Measurements from ENCODE around the gene USP10.

The USP10 gene

GRCh38 chr16:84816485-84816884 lies 116.7 kb downstream of the USP10 start:
- Histone ChIP-seq H3K4me2 (ENCODE audit: low read length) (no peak overlapping the region), H4K12ac (ENCODE audit: low read depth, low read length) (no peak overlapping the region), H3K36me3 (ENCODE audit: control insufficient read depth in 1 of 2, insufficient read depth in 2 of 2, low read length in 2 of 2) (no peaks in the 10 kb centered on the region), H3K23ac (ENCODE audit: low read length) (no peak overlapping the region), H3K27ac (ENCODE audit: low read depth, low read length) (no peak overlapping the region), H3K27me3 (ENCODE audit: insufficient read depth, low read length) (no peaks in the 10 kb centered on the region), H2BK120ac (ENCODE audit: insufficient read depth, low read length, poor library complexity) (no peak overlapping the region), H3K9ac (ENCODE audit: low read length) (no peak overlapping the region), H3K79me2 (ENCODE audit: control insufficient read depth, insufficient read depth, low read length, poor library complexity) (peaks cover 6% of the 10 kb centered on the region), H2BK12ac (ENCODE audit: low read length) (no peak overlapping the region), H3K14ac (ENCODE audit: low read length) (no peak overlapping the region), H3K4me1 (ENCODE audit: control insufficient read depth in 1 of 2, insufficient read depth in 2 of 2, low read length in 2 of 2) (peaks cover 12 to 25% of the 10 kb centered on the region in 2 experiments), H3K9me3 (ENCODE audit: insufficient read depth, low read depth, low read length) (peaks cover 6% of the 10 kb centered on the region), H3K18ac (ENCODE audit: low read length) (no peak overlapping the region), H2AFZ (ENCODE audit: insufficient read depth, low read length, poor library complexity) (no peak overlapping the region), H3K4me3 (ENCODE audit: low read depth, low read length) (no peak overlapping the region), H2AK5ac (ENCODE audit: low read length) (no peak overlapping the region), H4K8ac (ENCODE audit: low read depth, low read length) (no peak overlapping the region), H3K79me1 (ENCODE audit: low read length) (peaks cover 10% of the 10 kb centered on the region), H3K4ac (ENCODE audit: low read depth, low read length) (no peak overlapping the region), H4K91ac (ENCODE audit: low read depth, low read length) (no peak overlapping the region), H2BK5ac (ENCODE audit: low read depth, low read length, poor library complexity) (no peak overlapping the region)
- WGBS (ENCODE audit: extremely low coverage, insufficient coverage, insufficient read length) = no CpG with 5 or more reads among the region's 10 CpGs
- no peak for DNase-seq

- Histone ChIP-seq H3K4ac (ENCODE audit: low read depth, low read length) (no peak overlapping the region), H3K27ac (ENCODE audit: low read depth, low read length) (no peak overlapping the region), H3K36me3 (ENCODE audit: control insufficient read depth in 1 of 2, insufficient read depth in 2 of 2, low read length in 2 of 2) (peaks cover 0 to 3% of the 10 kb centered on the region in 2 experiments), H2AFZ (ENCODE audit: insufficient read depth, low read length, poor library complexity) (no peak overlapping the region), H3K9me3 (ENCODE audit: insufficient read depth, low read depth, low read length) (peaks cover 6% of the 10 kb centered on the region), H3K27me3 (ENCODE audit: insufficient read depth, low read length) (no peaks in the 10 kb centered on the region), H4K91ac (ENCODE audit: low read depth, low read length) (peak overlapping the region; percentile 4), H2AK5ac (ENCODE audit: low read length) (peak overlapping the region; percentile 44), H3K79me1 (ENCODE audit: low read length) (peaks cover 14% of the 10 kb centered on the region), H4K12ac (ENCODE audit: low read depth, low read length) (no peak overlapping the region), H2BK12ac (ENCODE audit: low read length) (no peak overlapping the region), H3K4me1 (ENCODE audit: control insufficient read depth in 1 of 2, insufficient read depth in 2 of 2, low read length in 2 of 2) (peaks cover 16 to 30% of the 10 kb centered on the region in 2 experiments), H3K79me2 (ENCODE audit: control insufficient read depth, insufficient read depth, low read length, poor library complexity) (peaks cover 11% of the 10 kb centered on the region), H2BK5ac (ENCODE audit: low read depth, low read length, poor library complexity) (no peak overlapping the region), H4K8ac (ENCODE audit: low read depth, low read length) (no peak overlapping the region), H3K23ac (ENCODE audit: low read length) (no peak overlapping the region), H3K4me2 (ENCODE audit: low read length) (no peak overlapping the region), H3K4me3 (ENCODE audit: low read depth, low read length) (no peak overlapping the region), H2BK120ac (ENCODE audit: insufficient read depth, low read length, poor library complexity) (no peak overlapping the region), H3K14ac (ENCODE audit: low read length) (no peak overlapping the region), H3K9ac (ENCODE audit: low read length) (no peak overlapping the region), H3K18ac (ENCODE audit: low read length) (no peak overlapping the region)
- no peak for DNase-seq
- no CpG with 5 or more reads among the region's 10 CpGs for WGBS (ENCODE audit: extremely low coverage, insufficient coverage, insufficient read length)
These were observed 117.4 kb downstream of the USP10 start for GRCh38 chr16:84817206-84817605.

GRCh38 chr16:84817613-84818012 lies 117.8 kb downstream of the USP10 start:
- H3K14ac ChIP-seq (ENCODE audit: low read length) = no peak overlapping the region
- no peak for DNase-seq
- peaks cover 0 to 3% of the 10 kb centered on the region in 2 experiments for H3K36me3 ChIP-seq (ENCODE audit: control insufficient read depth in 1 of 2, insufficient read depth in 2 of 2, low read length in 2 of 2)
- WGBS (ENCODE audit: extremely low coverage, insufficient coverage, insufficient read length) = no CpG with 5 or more reads among the region's 2 CpGs
- no peak overlapping the region for H4K12ac ChIP-seq (ENCODE audit: low read depth, low read length)
- H3K4me3 ChIP-seq (ENCODE audit: low read depth, low read length) = no peak overlapping the region
- no peak overlapping the region for H2BK5ac ChIP-seq (ENCODE audit: low read depth, low read length, poor library complexity)
- no peaks in the 10 kb centered on the region for H3K27me3 ChIP-seq (ENCODE audit: insufficient read depth, low read length)
- no peak overlapping the region for H3K4me2 ChIP-seq (ENCODE audit: low read length)
- no peak overlapping the region for H4K8ac ChIP-seq (ENCODE audit: low read depth, low read length)
- no peak overlapping the region for H3K27ac ChIP-seq (ENCODE audit: low read depth, low read length)
- peaks cover 11% of the 10 kb centered on the region for H3K79me2 ChIP-seq (ENCODE audit: control insufficient read depth, insufficient read depth, low read length, poor library complexity)
- H2BK120ac ChIP-seq (ENCODE audit: insufficient read depth, low read length, poor library complexity) = no peak overlapping the region
- peaks cover 16 to 30% of the 10 kb centered on the region in 2 experiments for H3K4me1 ChIP-seq (ENCODE audit: control insufficient read depth in 1 of 2, insufficient read depth in 2 of 2, low read length in 2 of 2)
- H3K18ac ChIP-seq (ENCODE audit: low read length) = no peak overlapping the region
- no peak overlapping the region for H2AFZ ChIP-seq (ENCODE audit: insufficient read depth, low read length, poor library complexity)
- no peak overlapping the region for H2BK12ac ChIP-seq (ENCODE audit: low read length)
- H3K9me3 ChIP-seq (ENCODE audit: insufficient read depth, low read depth, low read length) = peaks cover 6% of the 10 kb centered on the region
- H2AK5ac ChIP-seq (ENCODE audit: low read length) = peak overlapping the region; percentile 26
- no peak overlapping the region for H3K23ac ChIP-seq (ENCODE audit: low read length)
- peaks cover 15% of the 10 kb centered on the region for H3K79me1 ChIP-seq (ENCODE audit: low read length)
- H3K9ac ChIP-seq (ENCODE audit: low read length) = no peak overlapping the region
- H4K91ac ChIP-seq (ENCODE audit: low read depth, low read length) = peak overlapping the region; percentile 8
- no peak overlapping the region for H3K4ac ChIP-seq (ENCODE audit: low read depth, low read length)

- Histone ChIP-seq H3K27me3 (ENCODE audit: insufficient read depth, low read length) (no peaks in the 10 kb centered on the region), H3K14ac (ENCODE audit: low read length) (no peak overlapping the region), H3K4ac (ENCODE audit: low read depth, low read length) (no peak overlapping the region), H3K79me1 (ENCODE audit: low read length) (peaks cover 16% of the 10 kb centered on the region), H3K9me3 (ENCODE audit: insufficient read depth, low read depth, low read length) (peaks cover 6% of the 10 kb centered on the region), H3K36me3 (ENCODE audit: control insufficient read depth in 1 of 2, insufficient read depth in 2 of 2, low read length in 2 of 2) (peaks cover 0 to 3% of the 10 kb centered on the region in 2 experiments), H4K8ac (ENCODE audit: low read depth, low read length) (no peak overlapping the region), H3K4me1 (ENCODE audit: control insufficient read depth in 1 of 2, insufficient read depth in 2 of 2, low read length in 2 of 2) (peaks cover 16 to 30% of the 10 kb centered on the region in 2 experiments), H3K79me2 (ENCODE audit: control insufficient read depth, insufficient read depth, low read length, poor library complexity) (peaks cover 11% of the 10 kb centered on the region), H3K4me2 (ENCODE audit: low read length) (no peak overlapping the region), H3K18ac (ENCODE audit: low read length) (no peak overlapping the region), H2BK5ac (ENCODE audit: low read depth, low read length, poor library complexity) (no peak overlapping the region), H2BK120ac (ENCODE audit: insufficient read depth, low read length, poor library complexity) (no peak overlapping the region), H3K27ac (ENCODE audit: low read depth, low read length) (no peak overlapping the region), H3K4me3 (ENCODE audit: low read depth, low read length) (no peak overlapping the region), H4K91ac (ENCODE audit: low read depth, low read length) (peak overlapping the region; percentile 8), H2AFZ (ENCODE audit: insufficient read depth, low read length, poor library complexity) (no peak overlapping the region), H4K12ac (ENCODE audit: low read depth, low read length) (no peak overlapping the region), H2AK5ac (ENCODE audit: low read length) (no peak overlapping the region), H2BK12ac (ENCODE audit: low read length) (no peak overlapping the region), H3K9ac (ENCODE audit: low read length) (no peak overlapping the region), H3K23ac (ENCODE audit: low read length) (no peak overlapping the region)
- no CpG with 5 or more reads among the region's 2 CpGs for WGBS (ENCODE audit: extremely low coverage, insufficient coverage, insufficient read length)
- DNase-seq = no peak
These were observed 118.3 kb downstream of the USP10 start for GRCh38 chr16:84818133-84818532.

Measured in trophoblast cell (in vitro differentiated cells and primary cell).